Activated naive CD8-positive, alpha-beta T cell treated with anti-CD3 and anti-CD28 coated beads for 36 hours (primary cell): Measurements from ENCODE around the gene STUB1. TPM values are rescaled to one million over a fixed set of nuclear protein-coding genes. Genes with fewer than 3 reads are reported as not detected.
"Not testable (repeated sequence)": the region's sequence is repeated elsewhere in the genome, so short reads cannot be mapped to it uniquely, and the experiment has no call there.

ENCODE experiments used
- DNase-seq: peaks from one replicate; pipeline ENCODE4 v3.0.0; 2021
- H3K27ac Mint-ChIP-seq: one replicate; pipeline ENCODE4 v1.8.0; 2022; ENCODE audit warnings: mild to moderate bottlenecking, moderate library complexity, mixed read lengths
- H3K27me3 Mint-ChIP-seq: one replicate; pipeline ENCODE4 v1.8.0; 2022; ENCODE audit warnings: mild to moderate bottlenecking, mixed read lengths
- H3K36me3 Mint-ChIP-seq: one replicate; pipeline ENCODE4 v1.8.0; 2021; ENCODE audit warnings: mild to moderate bottlenecking, mixed read lengths
- H3K4me1 Mint-ChIP-seq: one replicate; pipeline ENCODE4 v1.8.0; 2021; ENCODE audit warnings: mixed read lengths
- H3K4me3 Mint-ChIP-seq: one replicate; pipeline ENCODE4 v1.8.0; 2022; ENCODE audit warnings: mild to moderate bottlenecking, moderate library complexity, mixed read lengths
- H3K9me3 Mint-ChIP-seq: one replicate; pipeline ENCODE4 v1.8.0; 2022; ENCODE audit warnings: mixed read lengths
- total RNA-seq, 2 experiments: library from RNA; stranded (reverse); gene quantifications; one replicate each; pipeline ENCODE4 v1.2.3, GENCODE V29; 2021

Gene STUB1
- total RNA-seq, 2 experiments from 2014 or later = 74.3 to 82.1 TPM

GRCh38 chr16:703406-703805 lies 23.2 kb downstream of the STUB1 start:
- Mint-ChIP-seq H3K36me3 (no peaks in the 10 kb centered on the region), H3K27ac (no peak overlapping the region), H3K4me1 (peaks cover 4% of the 10 kb centered on the region), H3K9me3 (no peaks in the 10 kb centered on the region), H3K4me3 (no peak overlapping the region), H3K27me3 (peaks cover 56% of the 10 kb centered on the region)
- DNase-seq = no peak

- H3K27me3 Mint-ChIP-seq = peaks cover 63% of the 10 kb centered on the region
Measured at GRCh38 chr16:704047-704446, 23.8 kb downstream of the STUB1 start.

GRCh38 chr16:704552-705380 lies 24.6 kb downstream of the STUB1 start:
- no peak for DNase-seq
- H3K27ac Mint-ChIP-seq = no peak overlapping the region
- H3K27me3 Mint-ChIP-seq = peaks cover 70% of the 10 kb centered on the region
- no peak overlapping the region for H3K4me3 Mint-ChIP-seq
- peaks cover 2% of the 10 kb centered on the region for H3K4me1 Mint-ChIP-seq
- H3K36me3 Mint-ChIP-seq = no peaks in the 10 kb centered on the region
- no peaks in the 10 kb centered on the region for H3K9me3 Mint-ChIP-seq

More at GRCh38 chr16:704047-704446, 23.8 kb downstream of the STUB1 start:
- DNase-seq = no peak
- H3K9me3 Mint-ChIP-seq = no peaks in the 10 kb centered on the region
- no peak overlapping the region for H3K4me3 Mint-ChIP-seq
- H3K36me3 Mint-ChIP-seq = no peaks in the 10 kb centered on the region
- peaks cover 4% of the 10 kb centered on the region for H3K4me1 Mint-ChIP-seq
- H3K27ac Mint-ChIP-seq = no peak overlapping the region

- Mint-ChIP-seq H3K36me3 (no peaks in the 10 kb centered on the region), H3K4me3 (no peak within 1 kb of the TSS), H3K9me3 (no peaks in the 10 kb centered on the region), H3K27me3 (peaks cover 78% of the 10 kb centered on the region), H3K27ac (no peak within 1 kb of the TSS), H3K4me1 (peaks cover 2% of the 10 kb centered on the region)
- no peak for DNase-seq
Measured at GRCh38 chr16:705431-706188, 25.4 kb downstream of the STUB1 start, which contains the start of gene FBXL16. Gene FBXL16, minus strand, starts transcription at chr16:705801. Its CDS starts 8,396 bp downstream, at chr16:697405.

GRCh38 chr16:706189-707061 lies 26.2 kb downstream of the STUB1 start:
- H3K36me3 Mint-ChIP-seq = no peaks in the 10 kb centered on the region
- DNase-seq = no peak
- H3K27ac Mint-ChIP-seq = no peak overlapping the region
- no peak overlapping the region for H3K4me3 Mint-ChIP-seq
- H3K27me3 Mint-ChIP-seq = peaks cover 80% of the 10 kb centered on the region
- H3K9me3 Mint-ChIP-seq = no peaks in the 10 kb centered on the region
- H3K4me1 Mint-ChIP-seq = peaks cover 2% of the 10 kb centered on the region

GRCh38 chr16:707062-707538 lies 26.9 kb downstream of the STUB1 start:
- H3K27me3 Mint-ChIP-seq = peaks cover 73% of the 10 kb centered on the region
- DNase-seq = no peak
- H3K4me3 Mint-ChIP-seq = no peak overlapping the region
- no peak overlapping the region for H3K27ac Mint-ChIP-seq
- H3K36me3 Mint-ChIP-seq = no peaks in the 10 kb centered on the region
- no peaks in the 10 kb centered on the region for H3K9me3 Mint-ChIP-seq
- H3K4me1 Mint-ChIP-seq = peaks cover 2% of the 10 kb centered on the region

- H3K4me3 Mint-ChIP-seq = no peak overlapping the region
- no peaks in the 10 kb centered on the region for H3K9me3 Mint-ChIP-seq
- H3K4me1 Mint-ChIP-seq = peaks cover 2% of the 10 kb centered on the region
- DNase-seq = no peak
- H3K27me3 Mint-ChIP-seq = peaks cover 70% of the 10 kb centered on the region
- no peak overlapping the region for H3K27ac Mint-ChIP-seq
- no peaks in the 10 kb centered on the region for H3K36me3 Mint-ChIP-seq
Measured at GRCh38 chr16:708019-708418, 27.8 kb downstream of the STUB1 start.

- DNase-seq = no peak
- H3K27ac Mint-ChIP-seq = no peak overlapping the region
- peaks cover 66% of the 10 kb centered on the region for H3K27me3 Mint-ChIP-seq
- H3K36me3 Mint-ChIP-seq = no peaks in the 10 kb centered on the region
- no peaks in the 10 kb centered on the region for H3K9me3 Mint-ChIP-seq
- H3K4me1 Mint-ChIP-seq = peaks cover 2% of the 10 kb centered on the region
- no peak overlapping the region for H3K4me3 Mint-ChIP-seq
Measured at GRCh38 chr16:708959-709358, 28.7 kb downstream of the STUB1 start.

GRCh38 chr16:709566-710499 lies 29.6 kb downstream of the STUB1 start:
- Mint-ChIP-seq H3K4me1 (peaks cover 5% of the 10 kb centered on the region), H3K27me3 (peaks cover 62% of the 10 kb centered on the region), H3K27ac (no peak overlapping the region), H3K4me3 (no peak overlapping the region), H3K36me3 (no peaks in the 10 kb centered on the region), H3K9me3 (no peaks in the 10 kb centered on the region)
- no peak for DNase-seq

- no peak overlapping the region for H3K27ac Mint-ChIP-seq
- peaks cover 62% of the 10 kb centered on the region for H3K27me3 Mint-ChIP-seq
- H3K4me1 Mint-ChIP-seq = peaks cover 5% of the 10 kb centered on the region
- H3K36me3 Mint-ChIP-seq = no peaks in the 10 kb centered on the region
- H3K4me3 Mint-ChIP-seq = no peak overlapping the region
- DNase-seq = no peak
- H3K9me3 Mint-ChIP-seq = no peaks in the 10 kb centered on the region
Measured at GRCh38 chr16:710500-711075, 30.4 kb downstream of the STUB1 start.

- Mint-ChIP-seq H3K36me3 (no peaks in the 10 kb centered on the region), H3K27me3 (peaks cover 62% of the 10 kb centered on the region), H3K4me3 (no peak overlapping the region), H3K27ac (no peak overlapping the region), H3K9me3 (no peaks in the 10 kb centered on the region), H3K4me1 (peaks cover 5% of the 10 kb centered on the region)
- DNase-seq = no peak
Measured at GRCh38 chr16:711084-711483, 30.9 kb downstream of the STUB1 start.

- no peaks in the 10 kb centered on the region for H3K36me3 Mint-ChIP-seq
- no peak overlapping the region for H3K27ac Mint-ChIP-seq
- no peak overlapping the region for H3K4me3 Mint-ChIP-seq
- no peaks in the 10 kb centered on the region for H3K9me3 Mint-ChIP-seq
- H3K4me1 Mint-ChIP-seq = peaks cover 3% of the 10 kb centered on the region
- H3K27me3 Mint-ChIP-seq = peaks cover 55% of the 10 kb centered on the region
- DNase-seq = peak; percentile 84
Measured at GRCh38 chr16:711548-712320, 31.5 kb downstream of the STUB1 start.

GRCh38 chr16:712740-713250 lies 32.6 kb downstream of the STUB1 start:
- not testable (repeated sequence) for H3K4me3 Mint-ChIP-seq, H3K4me1 Mint-ChIP-seq

More at GRCh38 chr16:712740-713250, 32.6 kb downstream of the STUB1 start:
- not testable (repeated sequence) for H3K9me3 Mint-ChIP-seq, H3K36me3 Mint-ChIP-seq, H3K27ac Mint-ChIP-seq
- peak; percentile 62 for DNase-seq
- H3K27me3 Mint-ChIP-seq = peaks cover 44% of the 10 kb centered on the region
